Gastrocnemius medialis (tissue), 4 donors: ENCODE measurements around the gene BRI3BP.

Experiments
- POLR2A ChIP-seq, 2 donors: fragments of 450-650 bp; IDR thresholded peaks; one replicate each; pipeline ENCODE4 v1.6.1; 2017; ENCODE audit warnings: antibody characterized with exemption in 2 of 2, mild to moderate bottlenecking in 2 of 2, moderate library complexity in 2 of 2
- TF ChIP-seq, protein P1 (sequence below), 5 experiments: fragments of 450-650 bp in 3 of 5; fragments of 200-600 bp in 2 of 5; sonication (generic) in 2 of 5; IDR thresholded peaks in 4 of 5; conservative IDR thresholded peaks in 1 of 5; 1 replicate in 4 of 5; 2 replicates in 1 of 5; pipeline ENCODE4 v1.5.1; 2016 to 2019; ENCODE audit warnings: antibody characterized with exemption in 5 of 5, mild to moderate bottlenecking in 3 of 5, moderate library complexity in 3 of 5

DNA sequence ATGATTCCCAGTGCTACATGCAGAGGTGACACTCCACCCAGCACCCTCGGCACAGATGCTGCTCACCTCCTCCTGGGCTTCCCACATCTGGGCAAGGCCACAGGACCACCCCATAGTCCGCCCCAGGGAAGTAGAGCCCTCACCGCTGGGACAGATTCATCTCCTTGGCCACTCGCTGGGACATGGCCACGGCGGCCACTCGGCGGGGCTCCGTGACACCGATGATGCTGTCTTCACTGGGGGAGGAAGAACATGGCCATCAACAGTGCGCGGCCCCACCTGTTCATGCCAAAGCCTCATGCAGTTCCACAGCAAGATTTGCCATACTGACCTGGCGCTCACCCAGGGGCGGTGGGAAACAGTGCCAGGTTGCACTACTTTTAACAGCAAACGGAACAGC is 18.2 kb upstream of the BRI3BP start:
- TF ChIP-seq, protein P1, sequence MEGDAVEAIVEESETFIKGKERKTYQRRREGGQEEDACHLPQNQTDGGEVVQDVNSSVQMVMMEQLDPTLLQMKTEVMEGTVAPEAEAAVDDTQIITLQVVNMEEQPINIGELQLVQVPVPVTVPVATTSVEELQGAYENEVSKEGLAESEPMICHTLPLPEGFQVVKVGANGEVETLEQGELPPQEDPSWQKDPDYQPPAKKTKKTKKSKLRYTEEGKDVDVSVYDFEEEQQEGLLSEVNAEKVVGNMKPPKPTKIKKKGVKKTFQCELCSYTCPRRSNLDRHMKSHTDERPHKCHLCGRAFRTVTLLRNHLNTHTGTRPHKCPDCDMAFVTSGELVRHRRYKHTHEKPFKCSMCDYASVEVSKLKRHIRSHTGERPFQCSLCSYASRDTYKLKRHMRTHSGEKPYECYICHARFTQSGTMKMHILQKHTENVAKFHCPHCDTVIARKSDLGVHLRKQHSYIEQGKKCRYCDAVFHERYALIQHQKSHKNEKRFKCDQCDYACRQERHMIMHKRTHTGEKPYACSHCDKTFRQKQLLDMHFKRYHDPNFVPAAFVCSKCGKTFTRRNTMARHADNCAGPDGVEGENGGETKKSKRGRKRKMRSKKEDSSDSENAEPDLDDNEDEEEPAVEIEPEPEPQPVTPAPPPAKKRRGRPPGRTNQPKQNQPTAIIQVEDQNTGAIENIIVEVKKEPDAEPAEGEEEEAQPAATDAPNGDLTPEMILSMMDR (IDR thresholded peaks at IDR 0.05 in 4 of 5, conservative IDR thresholded peaks at IDR 0.05 in 1 of 5) = no peak
- TF ChIP-seq POLR2A (IDR thresholded peaks at IDR 0.05) = no peak
